Measurements from ENCODE around the gene ACD. TPM values are rescaled to one million over a fixed set of nuclear protein-coding genes. Genes with fewer than 3 reads are reported as not detected.
"Not testable (repeated sequence)": the region's sequence is repeated elsewhere in the genome, so short reads cannot be mapped to it uniquely, and the experiment has no call there.

ACD gene
- total RNA-seq, 1 donor from 2014 or later, result 7.1 TPM

- peaks cover 4% of the 10 kb centered on the region for H3K36me3 ChIP-seq
- H3K4me3 ChIP-seq, result no peak overlapping the region
- H3K27me3 ChIP-seq (ENCODE audit: low read depth), result no peaks in the 10 kb centered on the region
- intact Hi-C loops (cut with micrococcal nuclease), result no loop called here
- peaks cover 6% of the 10 kb centered on the region for H3K4me1 ChIP-seq
- H3K9me3 ChIP-seq (replicated peaks), result peaks cover 7% of the 10 kb centered on the region
- DNase-seq, result no peak
- no peak for TF ChIP-seq CTCF (IDR thresholded peaks at IDR 0.05; ENCODE audit: borderline replicate concordance)
- H3K27ac ChIP-seq (replicated peaks), result no peak overlapping the region
Measured at GRCh38 chr16:67697422-67698185, 37.5 kb upstream of the ACD start.

GRCh38 chr16:67694611-67695010 is 34.6 kb upstream of the ACD start:
- peaks cover 4% of the 10 kb centered on the region for H3K36me3 ChIP-seq
- DNase-seq, result no peak
- H3K27ac ChIP-seq (replicated peaks), result no peak overlapping the region
- no peaks in the 10 kb centered on the region for H3K27me3 ChIP-seq (ENCODE audit: low read depth)
- TF ChIP-seq CTCF (IDR thresholded peaks at IDR 0.05; ENCODE audit: borderline replicate concordance), result no peak
- peaks cover 6% of the 10 kb centered on the region for H3K4me1 ChIP-seq
- H3K9me3 ChIP-seq (replicated peaks), result peaks cover 7% of the 10 kb centered on the region
- H3K4me3 ChIP-seq, result no peak overlapping the region
- intact Hi-C loops (cut with micrococcal nuclease), result no loop called here

- H3K27ac ChIP-seq (replicated peaks); H3K27me3 ChIP-seq (ENCODE audit: low read depth); H3K4me3 ChIP-seq; DNase-seq; H3K36me3 ChIP-seq; H3K9me3 ChIP-seq (replicated peaks); H3K4me1 ChIP-seq; intact Hi-C loops (cut with micrococcal nuclease): not testable (repeated sequence)
Measured at GRCh38 chr16:67693517-67694285, 33.6 kb upstream of the ACD start.

GRCh38 chr16:67685388-67686112 is 25.5 kb upstream of the ACD start:
- Histone ChIP-seq H3K4me1 (peaks cover 23% of the 10 kb centered on the region), H3K4me3 (no peak overlapping the region), H3K27me3 (ENCODE audit: low read depth) (no peaks in the 10 kb centered on the region), H3K36me3 (peaks cover 11% of the 10 kb centered on the region), H3K27ac (replicated peaks) (peak overlapping the region; percentile 79), H3K9me3 (replicated peaks) (no peaks in the 10 kb centered on the region)
- intact Hi-C loops (cut with micrococcal nuclease), result no loop called here
- DNase-seq, result no peak
- TF ChIP-seq CTCF (IDR thresholded peaks at IDR 0.05; ENCODE audit: borderline replicate concordance), result no peak

GRCh38 chr16:67683767-67684166 is 23.7 kb upstream of the ACD start:
- TF ChIP-seq CTCF (IDR thresholded peaks at IDR 0.05; ENCODE audit: borderline replicate concordance), result no peak
- Histone ChIP-seq H3K27me3 (ENCODE audit: low read depth) (no peaks in the 10 kb centered on the region), H3K4me1 (peaks cover 23% of the 10 kb centered on the region), H3K4me3 (no peak overlapping the region), H3K27ac (replicated peaks) (peak overlapping the region; percentile 79), H3K36me3 (peaks cover 16% of the 10 kb centered on the region), H3K9me3 (replicated peaks) (no peaks in the 10 kb centered on the region)
- no peak for DNase-seq
- intact Hi-C loops (cut with micrococcal nuclease), result no loop called here
